ENCODE results near the gene GSE1. TPM values are rescaled to one million over a fixed set of nuclear protein-coding genes. Genes with fewer than 3 reads are reported as not detected.

The GSE1 gene
- polyA plus RNA-seq (ENCODE audit: insufficient read depth in 1 of 5, insufficient read length in 5 of 5, low replicate concordance in 1 of 5), result 100 to 1,000 TPM in 3 of 5 donors, 10 to 100 TPM in 2; 85.6 to 120 (median 111) TPM
- long read RNA-seq, donor 1, full-length matches to known transcripts, result 9 of 26 reads
- long read RNA-seq, donor 1, partial matches to known transcripts, result 17 of 26 reads
- long read RNA-seq, donor 1, other reads (novel, unspliced or antisense), result 0 of 26 reads
- long read RNA-seq, donor 2, partial matches to known transcripts, result 0 of 3 reads
- long read RNA-seq, donor 2, other reads (novel, unspliced or antisense), result 0 of 3 reads
- long read RNA-seq, donor 3, full-length matches to known transcripts, result 4 of 9 reads
- long read RNA-seq, donor 3, partial matches to known transcripts, result 5 of 9 reads
- long read RNA-seq, donor 3, other reads (novel, unspliced or antisense), result 0 of 9 reads
- long read RNA-seq, donor 4, transcript GSE1-215 (3 exons, 666 nt), result major isoform, 6 of 7 reads
- long read RNA-seq, donor 4, partial matches to known transcripts, result 0 of 7 reads
- long read RNA-seq, donor 4, other reads (novel, unspliced or antisense), result 0 of 7 reads
- long read RNA-seq, donor 5, partial matches to known transcripts, result 8 of 13 reads
- long read RNA-seq, donor 5, other reads (novel, unspliced or antisense), result 0 of 13 reads
- long read RNA-seq, donor 6, partial matches to known transcripts, result 19 of 22 reads
- long read RNA-seq, donor 6, other reads (novel, unspliced or antisense), result 0 of 22 reads
- long read RNA-seq, donor 7, partial matches to known transcripts, result 76 of 77 reads
- long read RNA-seq, donor 7, other reads (novel, unspliced or antisense), result 0 of 77 reads
- long read RNA-seq, donor 8, partial matches to known transcripts, result 0 of 1 reads
- long read RNA-seq, donor 8, other reads (novel, unspliced or antisense), result 0 of 1 reads

- DNase-seq, result peak; percentile 86
Observed at GRCh38 chr16:85612801-85613603, at the start of gene GSE1. GSE1 (plus strand) TSS chr16:85613322; CDS start chr16:85613392, 70 bp downstream.

- DNase-seq, result peak in 1 of 2 donors; percentile 73
Observed at GRCh38 chr16:85563515-85564276, 49.4 kb upstream of the GSE1 start.

GRCh38 chr16:85564277-85565051 is 48.7 kb upstream of the GSE1 start:
- no peak for DNase-seq

- no peak for DNase-seq
Observed at GRCh38 chr16:85565340-85565739, 47.8 kb upstream of the GSE1 start.

DNA sequence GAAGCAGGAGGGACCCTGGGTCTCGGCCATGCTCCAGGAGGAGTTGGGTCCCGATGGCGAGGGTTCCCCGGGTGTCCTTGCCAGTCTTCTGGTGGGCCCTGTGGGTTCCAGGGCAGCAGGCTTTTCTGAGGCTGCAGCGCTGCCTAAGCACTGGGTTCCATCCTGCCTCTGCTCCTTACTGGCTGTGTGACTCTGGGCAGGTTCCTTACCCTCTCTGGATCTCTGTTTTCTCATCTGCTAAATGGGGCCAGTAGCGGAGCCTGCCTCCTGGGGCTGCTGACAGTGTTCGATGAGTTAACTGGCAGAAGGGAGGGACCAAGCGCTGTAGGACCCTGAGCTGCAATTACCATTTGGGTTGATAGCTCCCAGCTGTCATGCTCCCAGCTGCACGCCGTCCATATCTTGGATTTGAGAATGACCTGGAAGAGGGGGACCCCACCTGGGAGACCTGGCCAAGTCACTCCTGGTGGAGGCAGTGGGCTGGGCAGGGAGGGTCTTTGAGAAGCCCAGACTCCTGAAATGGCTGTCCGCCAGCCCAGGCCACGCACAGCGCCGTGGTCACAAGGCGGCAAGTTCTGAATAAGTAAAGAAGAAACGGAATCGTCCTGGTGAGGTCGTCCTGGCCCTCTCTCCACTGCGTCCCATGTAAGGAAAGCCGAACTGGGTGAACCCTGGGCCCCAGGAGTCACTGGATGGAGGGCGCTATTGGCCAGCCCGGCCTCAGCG is 47.2 kb upstream of the GSE1 start:
- DNase-seq, result no peak

- DNase-seq, result no peak
Observed at GRCh38 chr16:85566561-85567100, 46.5 kb upstream of the GSE1 start.

- DNase-seq, result no peak
Observed at GRCh38 chr16:85567101-85567866, 45.8 kb upstream of the GSE1 start.

DNA sequence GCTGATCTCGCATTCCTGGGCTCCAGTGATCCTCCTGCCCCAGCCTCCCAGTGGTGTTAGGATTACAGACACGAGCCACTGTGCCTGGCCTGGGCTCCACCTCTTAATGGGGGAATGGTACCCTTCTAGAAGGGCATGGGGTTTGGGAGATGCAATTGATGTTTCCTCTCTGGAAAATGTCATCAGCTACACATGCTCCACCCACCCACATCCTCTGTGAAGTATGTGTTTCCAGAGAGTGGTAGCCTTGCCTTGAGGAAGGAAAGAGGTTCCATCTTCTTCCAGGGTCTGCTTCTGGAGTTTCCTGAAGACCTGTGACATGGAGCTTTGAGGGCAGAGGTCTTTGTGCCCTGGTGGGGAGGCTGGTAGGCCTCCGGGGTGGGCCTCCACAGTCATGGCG is 45.2 kb upstream of the GSE1 start:
- no peak for DNase-seq

DNA sequence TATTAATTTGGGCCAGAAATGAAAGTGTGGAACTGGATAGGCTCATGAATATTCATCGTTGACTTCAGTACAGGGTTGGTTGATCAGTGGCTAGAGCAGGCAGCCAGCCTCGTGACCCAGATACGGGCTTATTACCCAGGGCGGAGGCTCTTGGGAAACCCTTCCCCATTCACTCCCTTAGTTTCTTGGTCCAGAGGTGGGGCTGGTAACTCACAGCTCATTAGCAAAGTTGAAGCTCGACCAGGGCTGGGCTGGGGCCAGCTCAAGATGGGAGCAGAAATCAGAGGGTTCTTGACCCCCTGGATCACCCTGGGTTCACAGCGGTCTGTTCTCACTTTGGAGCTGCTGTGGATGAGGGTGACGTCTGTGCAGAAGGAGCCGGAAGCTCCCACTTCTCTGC is 44.6 kb upstream of the GSE1 start:
- DNase-seq, result peak; percentile 70 to 73

DNA sequence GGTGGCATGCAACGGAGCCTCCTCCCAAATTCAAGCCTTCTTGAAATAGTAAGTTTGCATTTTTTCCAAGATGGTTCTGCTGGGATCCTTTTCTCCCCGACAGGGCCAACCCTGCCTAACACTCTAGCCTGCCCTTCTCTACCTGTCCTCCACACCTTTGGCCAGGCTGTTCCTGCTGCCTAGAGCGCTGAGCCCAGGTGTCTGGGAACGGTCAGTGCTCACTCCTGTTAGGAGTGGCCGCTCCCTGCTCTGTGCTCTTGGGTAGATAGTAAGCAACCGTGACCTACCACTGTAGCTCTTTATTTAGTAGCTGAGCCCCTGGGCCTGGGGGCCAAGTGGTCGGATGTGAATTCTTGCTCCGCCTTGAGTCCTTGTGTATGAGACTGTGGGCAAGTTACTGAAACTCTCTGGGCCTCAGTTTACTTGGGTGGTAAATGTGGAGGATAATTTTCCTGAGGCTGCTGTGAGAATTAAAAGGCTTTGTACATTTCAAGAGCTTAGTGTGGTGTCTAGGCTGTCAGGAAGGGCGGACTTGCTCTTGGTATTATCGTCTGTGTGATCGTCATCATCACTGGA is 44.0 kb upstream of the GSE1 start:
- DNase-seq, result no peak

GRCh38 chr16:85569615-85570212 is 43.4 kb upstream of the GSE1 start:
- DNase-seq, result no peak

GRCh38 chr16:85570213-85570734 is 42.8 kb upstream of the GSE1 start:
- DNase-seq, result no peak

GRCh38 chr16:85570735-85571562 is 42.2 kb upstream of the GSE1 start:
- no peak for DNase-seq

- DNase-seq, result no peak
Observed at GRCh38 chr16:85571563-85571812, 41.6 kb upstream of the GSE1 start.

DNA sequence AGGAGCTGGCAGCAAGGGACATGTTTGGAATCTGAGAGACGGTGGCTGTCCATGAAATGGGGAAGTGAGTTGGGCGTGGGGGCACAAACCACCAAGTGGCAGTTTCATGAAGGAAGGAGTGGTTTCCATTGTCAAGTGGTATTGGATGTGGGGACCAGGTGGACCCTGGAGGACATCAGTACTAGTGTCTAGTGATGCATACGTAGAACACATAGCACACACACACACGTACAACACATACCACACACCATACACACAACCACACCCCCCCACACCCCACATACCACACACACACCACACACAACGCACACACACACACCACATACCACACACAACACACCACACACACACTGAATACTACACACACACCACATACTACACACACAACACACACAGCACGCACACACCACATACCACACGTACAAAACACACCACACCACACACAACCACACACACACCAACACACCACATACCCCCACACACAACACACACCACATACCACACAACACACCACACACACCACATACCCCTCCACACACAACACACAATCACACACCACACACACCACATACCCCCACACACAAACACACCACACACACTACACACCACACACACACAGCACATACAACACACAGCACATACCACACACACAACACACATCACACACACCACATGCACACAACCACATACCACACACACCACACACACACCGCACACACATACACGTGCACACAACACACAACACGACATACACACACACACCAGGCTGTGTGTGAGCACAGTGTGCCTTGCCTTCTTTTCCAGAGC is 41.1 kb upstream of the GSE1 start:
- DNase-seq, result no peak

All from right lung (tissue), 10 donors.